Kidney epithelial cell (primary cell): ENCODE measurements around the gene ARMH4. TPM values are rescaled to one million over a fixed set of nuclear protein-coding genes. Genes with fewer than 3 reads are reported as not detected.

Source experiments
- DNase-seq: peaks from one replicate; pipeline ENCODE4 v3.0.0-alpha.2; 2010; ENCODE audit warnings: low read depth
- H3K27me3 ChIP-seq: 2 replicates; pipeline ENCODE4 v1.6.0; 2011; ENCODE audit warnings: low read length; ENCODE audit not compliant: control insufficient read depth, insufficient read depth
- H3K36me3 ChIP-seq: 2 replicates; pipeline ENCODE4 v1.5.1; 2011; ENCODE audit warnings: low read length; ENCODE audit not compliant: control insufficient read depth, insufficient read depth
- H3K4me3 ChIP-seq: 2 replicates; pipeline ENCODE4 v1.5.1; 2011; ENCODE audit warnings: low read depth, mild to moderate bottlenecking, control low read depth, low read length
- total RNA-seq: library from RNA; depleted of rRNA; stranded (reverse); fragments of >200 nt; gene quantifications from 2 replicates; pipeline ENCODE4 v1.2.3, GENCODE V29; 2015
- TF ChIP-seq, protein P1 (sequence below): IDR thresholded peaks from 2 replicates; pipeline ENCODE4 v1.5.1; 2011; ENCODE audit warnings: mild to moderate bottlenecking, moderate library complexity, low read length, control low read depth, inconsistent platforms; ENCODE audit not compliant: insufficient read depth, poor library complexity, severe bottlenecking

The ARMH4 gene
- total RNA-seq, 1 donor from 2014 or later, result 4.1 TPM

DNA sequence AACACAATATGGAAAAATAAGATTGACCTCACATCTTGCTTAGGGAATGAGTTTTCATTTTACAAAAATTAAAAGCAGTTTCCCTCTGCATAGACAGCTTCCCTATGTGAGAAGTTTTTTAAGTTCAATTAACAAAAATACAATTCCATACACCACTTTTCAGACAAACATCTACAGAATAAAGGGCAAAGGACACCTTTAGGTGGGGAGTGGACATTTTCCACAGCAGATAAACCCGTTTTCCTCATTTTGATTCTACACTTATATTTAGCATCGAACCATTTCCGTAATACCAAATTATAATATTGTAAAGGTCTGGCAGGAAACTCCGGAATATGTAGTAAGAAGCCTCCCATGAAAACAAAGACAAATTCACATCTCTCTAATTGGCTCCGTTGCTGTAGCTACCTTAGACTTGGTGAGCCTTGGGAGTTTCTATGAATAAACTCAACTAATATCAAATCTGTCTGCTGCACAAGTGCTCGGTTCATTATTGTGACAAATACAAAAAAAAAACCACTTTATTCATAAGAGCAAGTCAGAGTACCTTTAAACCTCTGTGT is 1.7 kb downstream of the ARMH4 start:
- DNase-seq, result no peak
- Histone ChIP-seq H3K27me3 (no peaks in the 10 kb centered on the region), H3K36me3 (no peaks in the 10 kb centered on the region), H3K4me3 (no peak overlapping the region)
- TF ChIP-seq, protein P1, sequence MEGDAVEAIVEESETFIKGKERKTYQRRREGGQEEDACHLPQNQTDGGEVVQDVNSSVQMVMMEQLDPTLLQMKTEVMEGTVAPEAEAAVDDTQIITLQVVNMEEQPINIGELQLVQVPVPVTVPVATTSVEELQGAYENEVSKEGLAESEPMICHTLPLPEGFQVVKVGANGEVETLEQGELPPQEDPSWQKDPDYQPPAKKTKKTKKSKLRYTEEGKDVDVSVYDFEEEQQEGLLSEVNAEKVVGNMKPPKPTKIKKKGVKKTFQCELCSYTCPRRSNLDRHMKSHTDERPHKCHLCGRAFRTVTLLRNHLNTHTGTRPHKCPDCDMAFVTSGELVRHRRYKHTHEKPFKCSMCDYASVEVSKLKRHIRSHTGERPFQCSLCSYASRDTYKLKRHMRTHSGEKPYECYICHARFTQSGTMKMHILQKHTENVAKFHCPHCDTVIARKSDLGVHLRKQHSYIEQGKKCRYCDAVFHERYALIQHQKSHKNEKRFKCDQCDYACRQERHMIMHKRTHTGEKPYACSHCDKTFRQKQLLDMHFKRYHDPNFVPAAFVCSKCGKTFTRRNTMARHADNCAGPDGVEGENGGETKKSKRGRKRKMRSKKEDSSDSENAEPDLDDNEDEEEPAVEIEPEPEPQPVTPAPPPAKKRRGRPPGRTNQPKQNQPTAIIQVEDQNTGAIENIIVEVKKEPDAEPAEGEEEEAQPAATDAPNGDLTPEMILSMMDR, result no peak

GRCh38 chr14:58149196-58149595 is 2.8 kb downstream of the ARMH4 start:
- no peaks in the 10 kb centered on the region for H3K36me3 ChIP-seq
- no peak for DNase-seq
- H3K27me3 ChIP-seq, result no peaks in the 10 kb centered on the region
- no peak overlapping the region for H3K4me3 ChIP-seq
- TF ChIP-seq, protein P1, result no peak

DNA sequence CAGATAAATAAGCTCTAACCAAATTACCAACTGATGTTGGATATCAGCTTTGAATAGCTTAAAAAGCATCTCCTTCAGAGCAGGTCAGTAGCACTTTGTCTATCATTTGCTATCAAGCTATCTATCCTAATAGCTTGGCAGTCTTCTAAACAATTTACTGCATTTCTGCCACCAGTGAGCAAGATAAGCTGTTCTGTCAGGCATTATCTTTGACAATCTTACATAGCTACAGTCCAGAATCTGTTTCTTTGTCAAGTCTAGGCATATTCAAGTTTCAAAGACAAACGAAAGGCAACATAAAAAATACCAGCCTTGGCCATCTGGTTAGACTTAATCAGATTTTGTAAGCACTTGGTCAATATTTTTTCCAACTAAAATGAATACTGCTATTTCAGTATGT is 5.6 kb downstream of the ARMH4 start:
- Histone ChIP-seq H3K27me3 (no peaks in the 10 kb centered on the region), H3K36me3 (no peaks in the 10 kb centered on the region), H3K4me3 (no peak overlapping the region)
- no peak for DNase-seq
- TF ChIP-seq, protein P1, result no peak

GRCh38 chr14:58145936-58146335 is 6.1 kb downstream of the ARMH4 start:
- Histone ChIP-seq H3K4me3 (no peak overlapping the region), H3K27me3 (no peaks in the 10 kb centered on the region), H3K36me3 (no peaks in the 10 kb centered on the region)
- TF ChIP-seq, protein P1, result no peak
- DNase-seq, result no peak

DNA sequence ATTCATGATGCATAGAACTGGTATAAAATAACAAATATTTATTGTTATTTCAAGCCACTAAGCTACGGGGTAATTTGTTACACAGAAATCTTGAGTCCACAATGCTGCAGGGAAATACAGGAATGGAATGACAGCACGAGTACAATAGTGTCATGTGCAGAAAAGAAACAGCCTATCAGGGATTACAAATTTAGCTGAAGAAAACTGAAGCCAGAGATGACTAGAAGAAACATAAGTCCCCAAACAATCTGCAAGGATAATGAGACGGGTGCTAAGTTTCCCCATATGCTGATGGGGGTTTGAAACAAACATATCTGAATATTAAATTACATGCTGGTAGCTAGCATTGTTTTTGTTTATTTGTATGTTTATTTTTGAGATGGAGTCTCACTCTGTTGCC is 8.9 kb downstream of the ARMH4 start:
- H3K4me3 ChIP-seq, result no peak overlapping the region
- peaks cover 1% of the 10 kb centered on the region for H3K36me3 ChIP-seq
- no peaks in the 10 kb centered on the region for H3K27me3 ChIP-seq
- TF ChIP-seq, protein P1, result no peak
- DNase-seq, result no peak

DNA sequence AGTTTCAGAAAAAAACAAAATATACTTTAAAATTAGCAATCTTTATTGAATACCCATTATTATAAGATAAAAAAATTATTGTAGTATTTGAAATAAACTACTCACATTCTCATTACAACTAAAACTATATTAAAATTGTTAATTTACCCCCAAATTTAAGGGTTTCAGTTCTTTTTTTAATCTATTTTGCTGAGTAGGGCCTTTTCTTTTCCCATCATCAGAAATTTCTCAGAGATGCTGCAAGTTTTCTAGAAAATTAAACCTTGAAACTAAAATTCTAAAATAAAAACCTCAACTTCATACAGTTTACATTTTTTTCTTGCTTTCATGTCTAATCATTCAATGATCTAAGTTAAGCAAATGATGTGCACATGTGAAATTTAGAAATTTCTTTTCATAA is 10.1 kb downstream of the ARMH4 start:
- TF ChIP-seq, protein P1, result no peak
- no peak for DNase-seq
- H3K4me3 ChIP-seq, result no peak overlapping the region
- H3K27me3 ChIP-seq, result no peaks in the 10 kb centered on the region
- peaks cover 1% of the 10 kb centered on the region for H3K36me3 ChIP-seq
